Effector memory CD8-positive, alpha-beta T cell (primary cell): ENCODE data around the gene MVB12B.
A peak's percentile ranks its signal among the peaks of the same experiment; 100 is the strongest.

ENCODE experiments used
- ATAC-seq: fragments of 150-1000 bp; cut with Tn5 transposase; replicated peaks from 2 replicates; pipeline ENCODE4 v1.10.0; 2021; ENCODE audit warnings: mild to moderate bottlenecking, moderate library complexity
- DNase-seq, 3 experiments: peaks; one replicate each; pipeline ENCODE4 v3.0.0; 2021
- H3K27ac Mint-ChIP-seq, 2 donors: one replicate each; pipeline ENCODE4 v1.8.0; 2022; ENCODE audit warnings: mild to moderate bottlenecking in 2 of 2, mixed read lengths in 2 of 2, moderate library complexity in 2 of 2
- H3K27me3 Mint-ChIP-seq, 2 donors: one replicate each; pipeline ENCODE4 v1.8.0; 2022; ENCODE audit warnings: mixed read lengths in 2 of 2
- H3K36me3 Mint-ChIP-seq: one replicate; pipeline ENCODE4 v1.8.0; 2022; ENCODE audit warnings: mild to moderate bottlenecking, moderate library complexity, mixed read lengths; ENCODE audit not compliant: insufficient read depth
- H3K4me1 Mint-ChIP-seq, 2 donors: one replicate each; pipeline ENCODE4 v1.8.0; 2022; ENCODE audit warnings: low read depth in 2 of 2, mixed read lengths in 2 of 2
- H3K4me3 Mint-ChIP-seq, 2 donors: one replicate each; pipeline ENCODE4 v1.8.0; 2022; ENCODE audit warnings: mild to moderate bottlenecking in 2 of 2, mixed read lengths in 2 of 2, moderate library complexity in 2 of 2
- H3K9me3 Mint-ChIP-seq, 2 donors: one replicate each; pipeline ENCODE4 v1.8.0; 2022; ENCODE audit warnings: mixed read lengths in 2 of 2

MVB12B gene

DNA sequence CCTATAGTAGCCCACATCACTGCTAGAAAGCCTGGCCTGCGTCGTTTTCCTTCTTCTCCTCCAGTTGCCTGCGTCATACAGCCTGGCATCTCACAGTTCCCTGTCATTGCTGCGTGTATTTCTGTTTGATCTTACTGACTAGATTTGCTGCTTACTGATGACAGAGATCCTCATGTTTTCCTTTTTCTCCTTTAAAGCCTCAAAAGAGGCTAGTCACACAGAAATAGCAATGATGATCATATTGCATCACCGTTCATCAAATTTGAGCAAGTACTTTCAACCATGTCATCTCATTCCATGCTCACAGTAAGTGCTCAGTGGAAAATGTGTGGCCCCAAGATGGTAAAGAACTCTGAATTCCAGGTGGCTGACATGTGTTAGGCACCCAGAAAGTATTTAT, 76.8 kb downstream of the MVB12B start:
- H3K4me3 Mint-ChIP-seq: no peak overlapping the region
- H3K4me1 Mint-ChIP-seq: peaks cover 12 to 23% of the 10 kb centered on the region in 2 donors
- no peaks in the 10 kb centered on the region for H3K27me3 Mint-ChIP-seq
- DNase-seq (no peak), ATAC-seq (no peak)
- H3K9me3 Mint-ChIP-seq: no peaks in the 10 kb centered on the region
- H3K36me3 Mint-ChIP-seq: peaks cover 24% of the 10 kb centered on the region
- H3K27ac Mint-ChIP-seq: no peak overlapping the region

DNA sequence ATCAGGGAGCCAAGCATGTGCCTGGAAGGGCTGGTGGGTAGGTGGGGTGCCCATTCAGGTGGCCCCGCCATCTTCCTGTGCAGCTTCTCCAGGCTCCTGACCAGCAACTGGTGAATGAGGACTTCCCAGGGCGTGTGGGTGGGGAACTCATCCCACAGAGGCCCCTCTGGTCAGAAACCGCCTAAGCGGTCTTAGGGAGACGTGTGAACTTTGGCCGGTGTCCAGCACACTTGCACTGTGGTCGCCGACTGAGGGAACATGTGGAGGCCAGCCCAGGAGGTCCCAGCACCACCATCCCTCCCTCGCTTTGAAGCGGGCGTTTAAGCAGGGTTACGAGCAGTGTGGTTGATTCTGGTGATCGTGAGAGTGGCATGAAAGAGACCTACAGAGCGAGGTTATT, 77.8 kb downstream of the MVB12B start:
- DNase-seq: no peak
- Mint-ChIP-seq H3K27me3 (no peaks in the 10 kb centered on the region), H3K4me1 (peaks cover 8 to 19% of the 10 kb centered on the region in 2 donors), H3K9me3 (no peaks in the 10 kb centered on the region), H3K27ac (no peak overlapping the region), H3K4me3 (no peak overlapping the region), H3K36me3 (peaks cover 18% of the 10 kb centered on the region)
- ATAC-seq: no peak

DNA sequence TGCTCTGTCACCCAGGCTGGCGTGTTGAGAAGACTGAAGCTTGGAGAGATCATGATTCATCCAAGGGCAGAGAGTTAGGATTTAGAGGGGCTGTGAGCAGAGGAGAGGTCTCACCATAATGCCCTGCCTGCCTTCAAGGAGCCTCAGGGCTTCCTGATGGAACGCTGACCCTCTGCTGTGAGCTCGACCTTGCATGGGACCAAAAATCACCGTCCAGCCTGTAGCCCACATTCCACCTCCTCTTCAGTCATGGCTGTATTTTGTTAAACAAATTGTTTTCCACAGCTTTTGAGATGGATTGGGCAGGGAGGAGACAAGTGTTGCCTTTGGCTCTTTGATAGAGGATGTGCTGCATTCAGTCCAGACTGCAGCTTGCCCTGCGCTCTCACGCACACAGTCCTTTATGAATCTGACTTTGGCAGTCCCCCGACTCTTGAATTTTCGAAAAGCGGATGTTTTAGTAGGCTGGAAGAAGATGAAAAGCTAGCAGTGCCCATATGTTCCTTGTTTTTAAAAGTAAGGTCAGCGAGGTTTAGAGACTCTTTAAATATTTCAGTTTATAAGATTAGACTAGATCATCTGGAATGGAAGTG, 79.5 kb downstream of the MVB12B start:
- Mint-ChIP-seq H3K4me3 (no peak overlapping the region), H3K4me1 (peaks cover 11 to 23% of the 10 kb centered on the region in 2 donors), H3K36me3 (peaks cover 18% of the 10 kb centered on the region), H3K27ac (peak overlapping the region in 1 of 2 donors; percentile 55), H3K9me3 (no peaks in the 10 kb centered on the region), H3K27me3 (no peaks in the 10 kb centered on the region)
- ATAC-seq (no peak), DNase-seq (no peak)

DNA sequence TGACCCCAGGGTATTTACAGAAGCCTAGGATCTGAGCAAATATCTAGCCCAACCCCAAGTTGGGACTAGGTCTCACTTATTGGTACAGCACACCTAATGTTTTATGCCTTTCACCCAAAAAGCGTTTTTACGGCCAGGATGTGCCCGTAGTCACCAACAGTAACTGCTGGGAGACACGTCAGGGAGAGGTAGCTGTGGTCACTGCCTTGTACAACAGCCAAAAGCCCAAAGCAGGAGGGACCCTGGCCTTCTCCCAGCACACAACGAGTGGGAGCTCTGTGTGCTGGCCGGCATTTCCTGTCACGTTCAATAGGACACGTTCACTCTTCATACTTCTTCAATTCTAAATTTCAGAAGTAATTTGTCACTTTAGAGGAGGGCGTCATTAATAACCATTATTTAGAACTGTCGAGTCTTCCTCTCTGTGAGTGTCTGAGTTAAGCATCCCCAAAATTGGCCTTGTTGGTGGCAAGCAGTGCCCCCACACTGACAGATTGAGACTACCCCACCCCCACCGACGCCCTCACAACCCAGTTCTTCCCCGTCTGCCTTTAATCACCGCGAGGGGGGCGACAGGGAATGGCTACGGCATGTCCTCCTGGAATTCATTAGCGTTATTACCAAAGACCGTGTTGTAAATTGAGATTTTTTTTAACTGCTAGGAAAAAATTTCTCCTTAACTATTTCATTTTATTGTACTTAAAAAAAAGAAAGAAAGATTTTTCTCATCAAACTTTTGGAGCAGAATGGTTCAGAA, 80.7 kb downstream of the MVB12B start:
- Mint-ChIP-seq H3K27ac (no peak overlapping the region), H3K4me3 (no peak overlapping the region), H3K36me3 (peaks cover 15% of the 10 kb centered on the region), H3K4me1 (peaks cover 22 to 34% of the 10 kb centered on the region in 2 donors), H3K9me3 (no peaks in the 10 kb centered on the region), H3K27me3 (no peaks in the 10 kb centered on the region)
- ATAC-seq (no peak), DNase-seq (no peak)

DNA sequence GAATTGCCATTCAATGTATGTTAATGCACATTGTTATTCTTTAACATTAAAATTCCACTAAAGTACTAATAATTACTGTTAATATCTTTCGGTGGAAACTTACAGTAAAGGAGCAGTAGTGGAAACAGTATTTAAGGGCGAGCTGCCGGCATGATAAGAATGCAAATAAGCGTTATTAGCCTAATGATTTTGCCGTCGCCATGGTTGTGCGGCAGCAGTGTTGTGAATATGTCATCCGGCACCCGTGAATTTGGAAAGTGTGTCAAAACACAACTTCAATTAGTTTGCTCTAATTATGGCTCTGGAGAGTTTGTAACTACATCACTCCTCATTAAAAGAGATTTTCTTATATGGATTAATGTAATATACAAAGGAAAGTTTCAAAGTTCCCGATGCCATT, 81.4 kb downstream of the MVB12B start:
- no peak for DNase-seq
- no peak overlapping the region for H3K4me3 Mint-ChIP-seq
- H3K36me3 Mint-ChIP-seq: peaks cover 12% of the 10 kb centered on the region
- no peak overlapping the region for H3K27ac Mint-ChIP-seq
- peaks cover 27 to 41% of the 10 kb centered on the region in 2 donors for H3K4me1 Mint-ChIP-seq
- no peaks in the 10 kb centered on the region for H3K9me3 Mint-ChIP-seq
- ATAC-seq: no peak
- H3K27me3 Mint-ChIP-seq: no peaks in the 10 kb centered on the region

DNA sequence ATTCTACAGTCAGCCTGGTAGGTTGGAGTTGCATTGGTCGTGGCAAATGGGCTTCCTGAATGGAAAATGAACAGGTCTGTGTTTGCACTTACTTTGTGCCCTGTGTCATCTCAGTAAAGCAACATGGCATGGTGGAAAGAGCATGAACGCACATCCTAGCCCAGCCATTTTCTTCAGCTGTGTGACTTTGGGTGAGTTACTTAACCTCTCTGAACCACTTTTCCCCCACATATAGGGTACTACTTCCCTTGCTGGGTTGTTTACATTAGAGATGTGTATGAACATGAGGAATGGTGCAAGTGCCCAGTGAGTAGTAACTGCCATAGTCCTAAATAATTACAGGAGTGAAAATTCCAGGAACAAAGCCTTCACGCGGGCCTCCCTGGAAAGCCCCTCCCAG, 83.6 kb downstream of the MVB12B start:
- ATAC-seq: no peak
- DNase-seq: no peak

DNA sequence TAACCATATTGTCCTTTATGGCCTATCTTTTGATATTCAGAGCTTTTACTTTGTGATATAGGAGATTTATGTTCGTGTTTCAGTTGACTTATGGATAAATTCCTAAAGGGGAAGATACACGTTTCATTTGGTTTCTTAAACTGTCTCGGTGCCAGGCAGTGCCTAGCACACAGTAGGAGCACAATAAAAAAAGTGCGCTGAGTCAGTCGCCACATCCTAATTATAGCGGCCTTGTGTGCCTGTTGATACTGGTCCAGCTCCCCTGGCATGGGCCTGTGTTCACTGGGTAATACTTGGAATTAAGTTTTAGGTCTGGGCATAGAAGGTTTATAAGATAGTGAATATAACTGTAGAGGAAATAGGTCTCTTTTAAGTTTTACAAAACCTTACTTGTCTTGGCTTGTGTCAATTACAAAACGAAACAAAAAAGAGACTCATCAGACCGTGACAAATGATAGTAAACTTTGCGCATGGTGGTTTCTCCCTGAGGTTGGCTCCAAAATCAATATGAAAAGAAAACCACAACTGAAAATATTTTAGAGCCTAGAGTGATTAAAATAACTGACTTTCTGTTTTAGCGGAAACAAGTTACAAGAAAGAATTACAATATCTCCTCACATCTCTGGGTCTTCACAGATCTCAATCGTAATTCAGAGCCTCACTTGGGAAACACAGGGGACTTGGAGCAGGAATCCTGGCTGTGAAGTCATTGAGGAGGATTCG, 84.8 kb downstream of the MVB12B start:
- H3K4me1 Mint-ChIP-seq: peaks cover 23 to 31% of the 10 kb centered on the region in 2 donors
- peak overlapping the region; percentile 58 to 77 for H3K4me3 Mint-ChIP-seq
- ATAC-seq: peak; percentile 92
- DNase-seq: peak; percentile 18 to 38 (median 23)
- H3K36me3 Mint-ChIP-seq: peaks cover 2% of the 10 kb centered on the region
- H3K9me3 Mint-ChIP-seq: no peaks in the 10 kb centered on the region
- no peaks in the 10 kb centered on the region for H3K27me3 Mint-ChIP-seq
- H3K27ac Mint-ChIP-seq: peak overlapping the region; percentile 95 to 97

More for the DNA sequence above, 83.6 kb downstream of the MVB12B start:
- Mint-ChIP-seq H3K36me3 (peaks cover 4% of the 10 kb centered on the region), H3K27me3 (no peaks in the 10 kb centered on the region), H3K27ac (peak overlapping the region; percentile 95 to 97), H3K4me3 (no peak overlapping the region), H3K4me1 (peaks cover 23 to 37% of the 10 kb centered on the region in 2 donors), H3K9me3 (no peaks in the 10 kb centered on the region)

DNA sequence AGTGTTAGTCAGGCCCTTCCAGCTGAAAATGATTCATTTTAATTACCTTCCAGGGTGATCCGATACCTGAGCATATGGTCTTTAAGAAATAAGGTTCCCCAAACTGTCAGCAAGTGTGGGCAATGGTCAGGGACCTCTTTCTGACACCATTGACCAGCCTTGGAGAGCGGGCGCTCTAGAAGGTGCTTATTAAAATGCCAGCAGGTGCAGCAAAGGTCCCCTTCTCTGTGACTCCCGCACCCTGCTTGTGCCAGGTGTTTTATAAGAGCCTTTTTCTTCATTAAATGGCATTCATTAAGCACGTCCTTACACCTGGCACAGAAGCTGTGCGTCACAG, 85.3 kb downstream of the MVB12B start:
- Mint-ChIP-seq H3K27ac (peak overlapping the region; percentile 95 to 97), H3K4me3 (peak overlapping the region; percentile 58 to 77), H3K36me3 (peaks cover 2% of the 10 kb centered on the region), H3K4me1 (peaks cover 23 to 26% of the 10 kb centered on the region in 2 donors), H3K9me3 (no peaks in the 10 kb centered on the region), H3K27me3 (no peaks in the 10 kb centered on the region)
- no peak for DNase-seq
- no peak for ATAC-seq

DNA sequence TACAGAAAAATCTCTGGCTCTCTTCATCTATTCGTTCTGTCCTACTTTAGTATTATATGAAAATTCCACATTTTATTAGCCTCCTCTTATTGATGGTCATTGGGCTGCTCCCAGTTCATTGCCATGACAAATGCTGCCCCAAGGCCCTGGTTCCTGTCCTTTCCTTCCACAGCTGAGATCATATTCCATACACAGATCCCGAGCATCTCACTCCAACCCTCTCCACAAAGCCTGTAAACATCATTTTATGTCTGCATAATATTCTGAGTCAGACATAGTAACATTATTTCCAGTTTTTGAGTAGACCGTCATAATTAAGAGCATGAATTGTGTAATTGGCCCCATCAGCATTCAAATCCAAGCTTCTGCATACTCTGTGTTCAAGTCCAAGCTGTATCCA, 86.3 kb downstream of the MVB12B start:
- Mint-ChIP-seq H3K9me3 (no peaks in the 10 kb centered on the region), H3K27me3 (no peaks in the 10 kb centered on the region), H3K4me3 (peak overlapping the region; percentile 58 to 77), H3K27ac (peak overlapping the region; percentile 95 to 97), H3K36me3 (peaks cover 2% of the 10 kb centered on the region), H3K4me1 (peaks cover 23 to 26% of the 10 kb centered on the region in 2 donors)
- DNase-seq (no peak), ATAC-seq (no peak)

DNA sequence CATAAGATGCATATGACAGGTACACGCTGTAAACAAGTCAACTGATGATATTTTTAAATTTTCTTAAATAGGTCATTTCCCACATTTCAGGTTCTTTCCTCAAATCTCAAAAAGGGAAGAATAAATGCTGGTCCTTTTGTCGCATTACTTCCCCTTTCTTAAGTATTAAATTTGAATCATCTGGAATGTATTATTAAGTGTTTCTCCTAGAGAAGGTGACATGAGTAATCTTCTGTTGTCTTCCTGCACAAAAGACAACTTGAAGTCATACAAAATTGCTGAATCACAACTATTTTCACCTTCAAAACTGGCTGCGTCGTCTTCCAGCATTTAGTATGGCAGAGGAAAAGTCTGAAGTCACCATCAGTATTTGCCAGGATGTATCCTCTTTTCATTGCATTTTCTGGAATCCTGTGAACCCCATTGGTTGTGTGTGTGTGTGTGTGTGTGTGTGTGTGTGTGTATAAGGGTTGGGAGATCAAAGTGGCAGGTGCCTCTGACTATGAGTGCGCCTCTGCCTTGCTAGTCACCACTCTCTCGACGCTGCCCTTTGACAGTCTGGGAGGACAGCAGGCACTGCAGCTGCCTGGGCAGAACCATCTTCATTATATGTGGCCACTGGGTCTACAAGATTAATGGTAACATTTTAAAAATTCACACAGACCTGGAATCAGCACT, 86.9 kb downstream of the MVB12B start:
- ATAC-seq (no peak), DNase-seq (no peak)
- peaks cover 2% of the 10 kb centered on the region for H3K36me3 Mint-ChIP-seq
- H3K4me3 Mint-ChIP-seq: no peak overlapping the region
- H3K27ac Mint-ChIP-seq: peak overlapping the region; percentile 95 to 97
- H3K27me3 Mint-ChIP-seq: no peaks in the 10 kb centered on the region
- H3K9me3 Mint-ChIP-seq: no peaks in the 10 kb centered on the region
- peaks cover 23 to 27% of the 10 kb centered on the region in 2 donors for H3K4me1 Mint-ChIP-seq

DNA sequence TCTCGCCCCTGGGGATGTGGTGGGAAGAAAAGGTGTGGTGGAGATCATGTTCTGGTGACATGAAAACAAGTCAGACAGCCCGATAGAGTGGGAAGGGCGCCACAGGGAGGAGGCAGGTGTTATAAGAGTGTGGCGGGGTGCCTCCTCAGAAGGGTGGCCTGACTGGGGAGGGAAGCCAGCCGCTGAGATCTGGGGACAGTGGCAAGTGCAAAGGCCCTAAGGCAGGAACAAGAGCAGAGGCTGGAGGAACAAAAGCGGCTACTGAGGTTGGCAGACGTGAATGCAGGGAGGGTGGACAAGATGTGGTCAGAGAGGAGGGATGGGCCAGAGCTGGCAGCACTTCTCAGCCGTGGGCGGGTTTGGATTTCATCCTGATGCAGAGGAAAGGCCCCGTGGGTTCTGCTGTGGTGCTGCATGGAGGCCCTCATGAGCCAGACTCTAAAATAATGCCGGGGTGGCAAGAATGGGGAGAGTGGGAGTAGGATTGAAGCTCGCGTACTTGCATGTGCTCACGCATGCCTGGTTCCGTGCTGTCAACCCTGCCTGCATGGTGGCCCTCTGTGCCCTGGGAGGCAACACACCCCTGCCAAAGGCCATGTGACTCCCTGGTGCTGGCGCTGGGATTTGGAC, 89.2 kb downstream of the MVB12B start:
- H3K27ac Mint-ChIP-seq: peak overlapping the region in 1 of 2 donors; percentile 73
- peaks cover 26 to 29% of the 10 kb centered on the region in 2 donors for H3K4me1 Mint-ChIP-seq
- ATAC-seq (no peak), DNase-seq (no peak)
- no peaks in the 10 kb centered on the region for H3K27me3 Mint-ChIP-seq
- no peak overlapping the region for H3K4me3 Mint-ChIP-seq
- no peaks in the 10 kb centered on the region for H3K9me3 Mint-ChIP-seq
- H3K36me3 Mint-ChIP-seq: peaks cover 6% of the 10 kb centered on the region

DNA sequence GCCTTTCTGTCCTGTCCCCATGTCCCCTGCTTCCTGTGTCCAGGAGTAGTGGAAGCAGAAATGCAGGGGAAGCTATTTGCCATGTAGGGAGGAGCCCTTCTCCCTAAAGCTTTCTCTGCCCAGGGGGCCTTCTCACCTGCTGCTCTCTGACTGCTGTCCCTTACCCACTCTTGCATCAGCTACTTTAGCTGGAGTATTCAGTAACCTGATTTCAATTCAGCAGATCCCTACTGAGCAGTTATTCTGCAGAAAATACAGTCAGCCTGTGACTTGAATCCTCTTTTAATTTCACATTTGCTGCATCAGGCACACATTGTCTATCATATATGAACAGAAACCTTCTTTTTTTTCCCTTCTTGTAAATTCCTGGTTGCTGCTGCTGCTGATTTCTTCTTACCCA, 90.4 kb downstream of the MVB12B start:
- Mint-ChIP-seq H3K27me3 (no peaks in the 10 kb centered on the region), H3K4me3 (no peak overlapping the region), H3K4me1 (peaks cover 14 to 23% of the 10 kb centered on the region in 2 donors), H3K9me3 (no peaks in the 10 kb centered on the region), H3K36me3 (peaks cover 6% of the 10 kb centered on the region), H3K27ac (peak overlapping the region in 1 of 2 donors; percentile 73)
- ATAC-seq (no peak), DNase-seq (no peak)

DNA sequence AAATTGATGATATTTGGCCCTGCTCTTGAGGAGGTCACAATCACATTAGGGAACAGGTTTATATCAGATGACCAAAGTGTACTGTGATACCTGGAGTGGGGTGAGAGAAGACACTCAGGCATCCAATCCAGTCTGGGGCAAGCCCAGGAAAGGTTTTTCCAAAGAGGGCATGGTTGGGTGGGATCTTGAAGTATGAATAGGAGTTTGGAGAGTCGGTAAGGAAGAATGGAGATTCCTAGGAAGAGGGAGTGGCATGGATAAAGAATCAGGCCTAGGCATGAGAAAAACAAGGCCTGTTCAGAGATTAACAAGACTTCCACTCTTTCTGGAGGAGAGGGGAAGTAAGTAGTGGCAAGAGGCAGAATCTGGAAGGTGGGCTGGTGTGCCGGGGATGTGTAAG, 91.1 kb downstream of the MVB12B start:
- Mint-ChIP-seq H3K4me1 (peaks cover 8 to 21% of the 10 kb centered on the region in 2 donors), H3K4me3 (no peak overlapping the region), H3K27ac (peak overlapping the region in 1 of 2 donors; percentile 21), H3K27me3 (no peaks in the 10 kb centered on the region), H3K36me3 (peaks cover 6% of the 10 kb centered on the region), H3K9me3 (no peaks in the 10 kb centered on the region)
- no peak for DNase-seq
- ATAC-seq: no peak
